Gastrocnemius medialis (tissue), 4 donors: ENCODE data around the gene TBATA.

ENCODE experiments used
- CTCF ChIP-seq, 5 experiments: fragments of 450-650 bp in 3 of 5; fragments of 200-600 bp in 2 of 5; sonication (generic) in 2 of 5; IDR thresholded peaks in 4 of 5; conservative IDR thresholded peaks in 1 of 5; 1 replicate in 4 of 5; 2 replicates in 1 of 5; pipeline ENCODE4 v1.5.1; 2016 to 2019; ENCODE audit warnings: antibody characterized with exemption in 5 of 5, mild to moderate bottlenecking in 3 of 5, moderate library complexity in 3 of 5
- POLR2A ChIP-seq, 2 donors: fragments of 450-650 bp; IDR thresholded peaks; one replicate each; pipeline ENCODE4 v1.6.1; 2017; ENCODE audit warnings: antibody characterized with exemption in 2 of 2, mild to moderate bottlenecking in 2 of 2, moderate library complexity in 2 of 2

- TF ChIP-seq CTCF (IDR thresholded peaks at IDR 0.05 in 4 of 5, conservative IDR thresholded peaks at IDR 0.05 in 1 of 5): no peak
- TF ChIP-seq POLR2A (IDR thresholded peaks at IDR 0.05): no peak
Measured at GRCh38 chr10:70737250-70737649, 47.9 kb downstream of the TBATA start.
